Activated gamma-delta T cell treated with anti-CD3 and anti-CD28 coated beads, Interleukin-2, amount 50 U/mL, for 16 hours (primary cell): Measurements from ENCODE around the gene TAF13.
"Not testable (repeated sequence)": the region's sequence is repeated elsewhere in the genome, so short reads cannot be mapped to it uniquely, and the experiment has no call there.

Experiments
- DNase-seq: peaks from one replicate; pipeline ENCODE4 v3.0.0-alpha.2; 2020; ENCODE audit warnings: low read depth

TAF13 gene

GRCh38 chr1:109046671-109047070 lies 29.1 kb downstream of the TAF13 start:
- no peak for DNase-seq

- DNase-seq = no peak
Measured at GRCh38 chr1:109045595-109045994, 30.2 kb downstream of the TAF13 start.

GRCh38 chr1:109041621-109042468 lies 34.0 kb downstream of the TAF13 start, which contains the start of gene WDR47:
Gene WDR47 (minus strand): TSS chr1:109042102. CDS start chr1:109023512, 18,590 bp downstream.
- peak; percentile 92 for DNase-seq

- DNase-seq = no peak
Measured at GRCh38 chr1:109040989-109041620, 34.7 kb downstream of the TAF13 start.

- no peak for DNase-seq
Measured at GRCh38 chr1:109040627-109040988, 35.2 kb downstream of the TAF13 start.

GRCh38 chr1:109034382-109034781 lies 41.4 kb downstream of the TAF13 start:
- DNase-seq = no peak

- DNase-seq = not testable (repeated sequence)
Measured at GRCh38 chr1:109029493-109029892, 46.3 kb downstream of the TAF13 start.

- DNase-seq = no peak
Measured at GRCh38 chr1:109027841-109028240, 48.0 kb downstream of the TAF13 start.

GRCh38 chr1:109025694-109026093 lies 50.1 kb downstream of the TAF13 start:
- DNase-seq = no peak

GRCh38 chr1:109024646-109025045 lies 51.2 kb downstream of the TAF13 start:
- no peak for DNase-seq

- no peak for DNase-seq
Measured at GRCh38 chr1:109020693-109021257, 55.0 kb downstream of the TAF13 start.

- not testable (repeated sequence) for DNase-seq
Measured at GRCh38 chr1:109017719-109018118, 58.1 kb downstream of the TAF13 start.

- DNase-seq = no peak
Measured at GRCh38 chr1:109017134-109017533, 58.7 kb downstream of the TAF13 start.
